Posterior vena cava (tissue), 2 donors: Measurements from ENCODE around the gene DBT. TPM values are rescaled to one million over a fixed set of nuclear protein-coding genes. Genes with fewer than 3 reads are reported as not detected.
"Not testable (repeated sequence)": the region's sequence is repeated elsewhere in the genome, so short reads cannot be mapped to it uniquely, and the experiment has no call there.

Source experiments
- DNase-seq: peaks from one replicate; pipeline ENCODE4 v3.0.0-alpha.2; 2020; ENCODE audit warnings: low spot score
- intact Hi-C, 2 donors: fragments of 100-400 bp; cut with DNase I; formaldehyde crosslinking; loops; one replicate each; pipeline versions ENCODE4 v1.14.1 to v1.14.2; 2022 to 2023
- total RNA-seq, 2 donors: library from RNA; stranded (reverse); fragmentation: NEBNext Ultra II Directional; extraction: Animal tissue kit (Norgen Biotek cat#: 25700); gene quantifications; one replicate each; pipeline ENCODE4 v1.2.1, GENCODE V29; 2021
- donor health status: DM: yes; HTN: yes; CAD: no.
- donor health status: DM: yes; HTN: yes; CAD: no.

DBT gene
- total RNA-seq, 2 donors from 2014 or later: 11.6 to 13.3 TPM

DNA sequence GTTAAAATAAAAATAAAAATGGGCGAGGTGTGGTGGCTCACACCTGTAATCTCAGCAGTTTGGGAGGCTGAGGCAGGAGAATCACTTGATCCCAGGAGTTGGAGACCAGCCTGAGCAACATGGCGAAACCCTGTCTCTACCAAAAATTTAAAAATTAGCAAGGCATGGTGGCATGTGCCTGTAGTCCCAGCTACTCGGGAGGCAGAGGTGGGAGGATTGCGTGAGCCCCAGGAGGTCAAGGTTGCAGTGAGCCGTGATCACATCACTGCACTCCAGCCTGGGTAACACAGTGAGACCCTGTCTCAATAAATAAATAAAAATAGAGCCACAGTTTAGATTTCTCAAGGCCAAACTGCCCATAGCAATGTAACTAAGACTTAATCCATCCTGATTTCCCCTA lies 6.6 kb upstream of the DBT start:
- DNase-seq, intact Hi-C loops: not testable (repeated sequence)

DNA sequence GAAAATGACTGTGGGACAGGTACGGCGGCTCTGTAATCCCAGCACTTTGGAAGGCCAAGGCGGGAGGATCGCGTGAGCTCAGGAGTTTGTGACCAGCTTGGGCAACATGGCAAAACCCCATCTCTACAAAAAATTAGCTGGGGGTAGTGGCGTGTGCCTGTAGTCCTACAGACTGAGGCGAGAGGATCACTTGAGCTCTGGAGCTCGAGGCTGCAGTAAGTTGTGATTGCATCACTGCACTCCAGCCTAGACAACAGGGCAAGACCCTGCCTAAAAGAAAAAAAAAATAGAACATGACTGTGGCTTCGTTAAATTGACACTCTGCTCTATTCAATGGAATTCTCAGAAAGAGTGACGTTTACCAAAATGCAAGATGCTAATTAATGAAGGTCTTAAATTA lies 3.9 kb upstream of the DBT start:
- no peak for DNase-seq
- intact Hi-C loops: no loop called here

DNA sequence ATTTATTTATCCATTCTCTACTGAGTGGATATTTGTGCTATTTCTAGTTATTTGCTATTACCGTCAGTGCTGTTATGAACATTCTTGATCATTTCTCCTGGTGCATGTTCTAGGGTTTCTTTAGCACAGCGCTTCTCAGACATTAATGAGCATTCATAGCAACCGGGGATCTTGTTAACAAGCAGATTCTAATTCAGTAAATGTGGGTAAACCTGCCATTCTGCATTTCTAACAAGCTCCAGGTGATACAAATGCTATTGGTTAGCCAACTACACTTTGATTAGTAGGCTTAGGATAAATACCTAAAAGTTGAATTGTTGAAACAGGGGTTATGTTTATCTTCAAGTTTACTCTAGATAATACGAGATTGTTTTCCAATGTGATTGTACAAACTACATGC lies 3.3 kb upstream of the DBT start:
- intact Hi-C loops: no loop called here
- no peak for DNase-seq

DNA sequence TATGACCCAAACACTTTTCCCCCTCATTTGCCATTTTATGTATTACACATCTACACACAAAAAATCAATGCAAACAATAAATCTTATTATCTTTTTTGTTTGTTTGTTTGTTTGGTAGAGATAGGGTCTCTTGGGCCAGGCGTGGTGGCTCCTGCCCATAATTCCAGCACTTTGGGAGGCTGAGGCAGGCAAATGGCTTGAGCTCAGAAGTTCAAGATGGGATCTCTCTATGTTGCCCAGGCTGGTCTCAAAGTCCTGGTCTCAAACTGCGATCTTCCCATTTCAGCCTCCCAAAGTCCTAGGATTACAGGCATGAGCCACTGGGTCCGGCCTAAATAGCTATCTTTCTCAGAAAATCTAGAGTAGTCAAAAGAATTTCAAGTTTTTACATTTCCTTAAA lies 1.2 kb upstream of the DBT start:
- intact Hi-C loops: no loop called here
- DNase-seq: no peak

DNA sequence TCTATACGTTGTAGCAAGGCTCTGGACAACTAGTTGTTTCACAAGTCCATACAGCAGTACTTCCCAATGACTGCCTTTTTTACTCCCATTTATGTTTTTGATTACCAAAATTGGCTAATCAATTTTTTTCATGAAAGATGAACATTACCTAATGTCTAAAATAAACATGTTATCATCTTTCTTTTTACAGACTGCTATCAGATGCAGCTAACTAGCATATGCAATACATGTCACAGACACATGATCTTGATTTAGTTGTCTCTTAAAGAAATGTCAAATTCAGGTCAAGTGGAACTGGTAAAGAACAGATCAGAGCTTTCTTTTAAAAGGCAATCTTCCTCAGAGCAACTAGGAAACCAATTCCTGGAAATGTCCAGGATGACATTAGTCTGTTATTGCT lies 630 bp upstream of the DBT start:
- no peak for DNase-seq
- intact Hi-C loops: no loop called here

DNA sequence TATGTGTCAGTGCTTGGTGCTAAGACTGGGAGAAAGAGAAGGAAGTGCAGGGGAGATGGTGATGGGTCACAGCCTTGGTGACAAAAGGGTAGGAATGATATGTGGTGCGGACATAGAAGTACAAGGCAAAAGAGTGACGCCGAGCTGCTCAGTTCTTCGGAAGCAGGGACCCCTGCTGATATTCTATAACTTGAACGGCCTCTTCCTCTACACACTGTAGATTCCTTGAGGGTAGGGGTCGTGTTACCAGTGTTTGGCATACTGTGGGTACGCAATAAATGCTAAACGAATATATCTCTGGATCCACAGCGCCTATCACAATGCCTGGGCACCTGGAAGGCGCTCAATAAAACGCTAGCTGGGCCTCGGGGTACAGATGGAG lies 488 bp downstream of the DBT start:
- DNase-seq: no peak
- intact Hi-C loops: no loop called here

DNA sequence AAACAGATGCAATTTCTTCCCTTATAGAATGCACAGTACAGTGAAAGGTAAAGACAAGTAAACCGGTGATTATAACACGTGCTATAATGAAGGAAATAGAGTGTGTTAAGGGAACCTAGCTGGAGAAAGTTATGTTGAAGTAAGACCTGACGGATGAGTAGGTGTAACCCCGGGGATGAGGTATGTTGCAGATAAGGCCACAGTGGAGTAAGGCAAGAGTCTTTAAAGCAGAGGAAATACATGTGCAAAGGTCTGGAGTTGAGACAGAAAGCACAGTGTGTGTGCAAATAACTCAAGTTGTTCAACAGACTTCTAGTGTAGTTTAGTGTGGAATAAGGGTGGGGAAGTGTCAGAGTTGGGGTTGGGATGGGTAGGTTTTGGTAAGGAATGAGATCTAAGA lies 2.9 kb downstream of the DBT start:
- intact Hi-C loops: no loop called here
- no peak for DNase-seq

DNA sequence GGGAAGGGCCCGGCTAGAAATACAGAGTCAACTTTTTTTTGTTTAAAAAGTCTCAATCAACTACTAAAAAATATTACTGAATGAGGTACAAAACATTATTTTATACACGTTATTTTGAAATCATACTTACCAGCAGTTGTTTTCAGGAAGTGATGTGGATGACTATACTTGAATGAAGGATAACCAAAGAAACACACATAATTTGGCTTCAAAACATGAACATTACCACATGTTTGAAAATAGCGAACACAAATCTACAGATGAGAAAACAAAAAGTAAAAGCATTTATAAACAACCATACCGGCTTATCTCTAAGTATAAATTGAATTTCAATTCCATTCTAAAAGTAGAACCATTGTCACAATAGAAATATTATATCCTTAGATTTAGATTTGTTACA lies 9.0 kb downstream of the DBT start:
- intact Hi-C loops: no loop called here
- DNase-seq: no peak

DNA sequence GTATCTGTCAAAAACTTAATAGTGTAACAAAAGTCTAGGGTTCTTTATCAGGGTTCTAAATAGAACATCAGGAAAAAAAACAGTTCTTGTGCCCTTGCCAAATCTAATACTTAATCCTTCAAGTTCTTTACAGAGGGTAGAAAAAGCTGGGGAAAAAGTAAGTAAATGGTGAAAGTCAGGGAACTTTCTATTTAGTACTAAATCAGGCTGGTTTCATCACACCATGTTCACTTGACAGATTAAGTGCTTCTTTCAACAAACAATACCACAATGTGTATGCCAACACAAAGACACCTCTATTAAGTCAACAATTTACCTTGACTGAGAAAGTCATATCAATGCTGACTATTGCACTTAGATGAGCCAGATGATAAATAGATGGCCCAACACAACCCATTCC lies 9.7 kb downstream of the DBT start:
- intact Hi-C loops: no loop called here

DNA sequence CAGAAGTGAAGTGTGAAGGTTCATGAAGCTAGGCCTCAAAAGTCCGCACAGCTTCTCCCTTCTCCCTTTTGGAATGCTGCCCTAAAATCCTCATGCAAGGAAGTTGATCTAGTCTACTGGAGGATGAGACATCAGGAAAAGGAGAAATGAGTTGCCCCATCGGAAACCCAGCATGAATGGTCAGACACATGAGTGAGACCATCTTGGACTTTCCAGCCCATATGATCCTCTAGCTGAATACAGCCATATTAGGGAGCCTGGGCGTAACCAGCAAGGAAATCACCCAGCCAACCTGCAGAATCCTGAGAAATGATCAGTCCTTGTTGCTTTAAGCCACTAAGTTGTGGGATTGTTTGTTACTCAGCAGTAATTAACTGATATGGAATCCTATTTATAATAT lies 12.5 kb downstream of the DBT start:
- intact Hi-C loops: no loop called here

More for the DNA sequence above, 9.7 kb downstream of the DBT start:
- no peak for DNase-seq

DNA sequence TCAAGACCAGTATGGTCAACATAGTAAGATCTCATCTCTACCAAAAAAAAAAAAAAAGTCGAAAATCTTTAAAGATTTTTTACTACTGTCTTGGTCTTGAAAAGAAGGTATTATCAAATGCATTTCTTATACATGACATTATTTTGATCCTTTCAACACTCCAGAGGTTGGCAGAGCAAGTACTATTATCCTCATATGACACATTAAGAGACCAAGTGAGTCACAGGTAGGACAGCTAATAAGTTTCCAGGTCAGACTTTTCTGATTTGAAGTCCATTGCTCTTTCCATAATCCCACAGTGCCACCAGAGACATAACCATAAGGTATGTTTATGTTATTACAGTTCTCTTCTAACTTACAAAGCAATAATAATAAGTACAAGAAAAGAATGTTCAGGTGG lies 15.2 kb downstream of the DBT start:
- intact Hi-C loops: no loop called here
- no peak for DNase-seq

More for the DNA sequence above, 12.5 kb downstream of the DBT start:
- DNase-seq: no peak

DNA sequence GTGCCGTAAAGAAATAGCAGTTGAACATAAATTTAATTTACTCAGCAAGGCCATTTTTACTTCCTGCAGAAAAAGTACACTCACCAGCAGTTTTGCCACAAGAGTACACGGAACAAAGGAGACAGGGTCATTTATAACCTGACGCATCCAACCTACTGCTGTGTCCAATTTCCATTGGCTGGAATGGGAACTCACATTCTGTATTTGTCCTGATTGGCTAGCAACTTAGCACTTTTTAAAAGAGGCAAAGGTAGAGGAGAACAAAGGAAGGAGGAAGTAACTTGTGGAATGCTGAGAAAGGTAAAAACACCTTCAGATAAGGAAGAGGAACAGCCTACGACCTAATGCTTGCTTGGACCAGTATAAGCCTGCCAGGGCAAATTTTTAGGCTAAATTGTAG lies 16.1 kb downstream of the DBT start:
- intact Hi-C loops, DNase-seq: not testable (repeated sequence)

DNA sequence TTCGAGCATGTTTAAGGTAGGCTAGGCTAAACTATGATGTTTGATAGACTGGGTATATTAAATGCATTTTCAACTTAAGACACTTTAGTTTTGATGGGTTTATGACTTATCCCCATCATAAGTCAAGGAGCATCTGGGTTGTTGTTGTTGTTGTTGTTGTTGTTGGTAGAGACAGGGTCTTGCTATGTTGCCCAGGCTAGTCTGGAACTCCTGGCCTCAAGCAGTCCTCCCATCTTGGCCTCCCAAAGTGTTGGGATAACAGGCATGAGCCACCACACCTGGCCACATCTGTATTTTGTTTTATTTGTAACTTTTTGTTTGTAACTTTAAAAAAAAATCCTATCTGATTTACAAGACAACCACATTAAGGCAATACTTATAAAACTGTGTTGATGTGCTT lies 17.5 kb downstream of the DBT start:
- no peak for DNase-seq
- intact Hi-C loops: no loop called here

DNA sequence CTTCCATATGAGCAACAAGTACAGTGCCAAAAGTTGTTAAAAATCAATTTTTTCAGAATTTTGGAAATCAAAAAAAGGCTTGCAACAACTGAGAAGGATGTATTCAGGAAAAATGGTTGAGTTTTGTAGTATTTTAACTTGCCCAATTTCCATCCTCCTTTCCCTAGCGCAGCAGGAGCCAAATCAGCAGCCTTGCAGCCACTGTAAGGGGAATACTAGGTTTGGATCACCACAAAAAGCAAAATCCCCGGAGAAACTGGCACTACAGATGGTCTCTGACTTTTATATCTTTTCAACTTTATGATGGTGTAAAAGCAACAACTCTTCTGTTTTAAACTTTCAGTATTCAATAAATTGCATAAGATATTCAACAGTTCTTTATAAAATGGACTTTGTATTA lies 17.9 kb downstream of the DBT start:
- intact Hi-C loops: no loop called here
- no peak for DNase-seq

DNA sequence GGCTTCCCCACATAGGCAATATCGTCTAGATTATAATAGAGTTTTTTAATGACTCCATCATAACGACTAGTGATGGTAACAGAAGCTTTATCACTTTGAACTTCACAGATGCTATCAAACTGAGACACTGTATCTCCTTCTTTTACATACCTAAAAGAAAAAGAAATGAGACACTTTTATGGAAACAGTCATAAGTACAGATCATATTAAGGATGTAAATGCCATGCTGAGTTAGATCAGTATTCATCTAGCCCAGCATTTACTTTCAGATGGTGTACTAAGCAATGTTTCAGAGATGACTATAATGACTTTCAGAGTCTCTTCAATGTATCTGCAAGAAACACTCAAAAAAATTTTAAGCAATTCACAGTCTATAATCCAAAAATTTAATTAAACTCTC lies 18.9 kb downstream of the DBT start:
- no peak for DNase-seq
- intact Hi-C loops: no loop called here

DNA sequence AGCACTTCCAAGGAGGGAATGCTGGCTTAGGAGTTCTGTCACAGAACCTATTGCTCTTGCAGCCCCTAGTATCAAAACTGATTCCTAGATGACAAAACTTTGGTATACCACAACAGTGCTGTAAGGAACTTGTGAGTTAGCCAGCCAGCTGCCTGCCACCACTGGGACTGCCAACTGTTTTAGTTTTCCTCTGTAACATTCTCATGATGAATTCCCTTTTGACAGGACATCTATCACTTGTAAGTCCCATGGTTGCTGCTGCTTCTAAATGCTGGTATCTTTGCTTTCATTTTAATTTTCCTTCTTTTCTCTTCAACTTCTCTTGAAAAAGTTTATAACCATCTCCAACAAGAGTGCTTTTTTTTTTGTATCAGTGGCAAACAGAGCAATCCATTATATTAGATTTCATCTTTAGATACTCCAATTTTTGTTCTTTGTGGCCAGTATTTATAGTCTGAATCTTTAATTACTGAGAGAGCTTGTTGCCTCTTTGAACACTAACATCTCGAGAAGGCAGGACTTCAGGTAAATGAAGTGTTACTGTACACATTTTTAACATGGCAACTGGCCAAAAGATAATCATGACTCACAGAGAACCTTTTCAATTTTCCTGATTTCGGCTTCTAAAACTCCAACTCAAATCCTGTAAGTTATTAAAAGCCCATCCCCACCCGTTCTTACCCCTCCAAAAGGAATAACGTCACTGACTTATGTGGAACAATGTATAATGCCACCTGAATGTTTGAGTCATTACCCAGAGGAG lies 19.8 kb downstream of the DBT start:
- DNase-seq: no peak
- intact Hi-C loops: no loop called here

DNA sequence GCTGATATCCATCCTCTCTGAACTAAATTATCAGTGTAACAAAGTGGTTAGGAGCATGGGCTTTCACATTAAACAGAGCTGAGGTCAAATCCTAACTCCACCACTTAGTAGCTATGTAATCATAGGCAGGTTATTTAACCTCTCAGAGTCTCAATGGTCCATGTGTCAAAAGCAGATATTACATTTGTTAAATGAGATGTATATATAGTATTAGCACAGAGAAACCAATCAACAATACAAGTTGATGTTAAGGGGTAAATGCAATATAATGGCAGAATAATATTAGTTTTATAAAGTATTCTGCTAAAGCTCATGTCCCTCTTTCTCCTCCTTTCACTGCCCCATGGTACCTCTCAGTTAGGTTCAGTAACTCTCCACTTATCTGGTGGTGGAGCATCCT lies 27.2 kb downstream of the DBT start:
- intact Hi-C loops: no loop called here
- DNase-seq: no peak

DNA sequence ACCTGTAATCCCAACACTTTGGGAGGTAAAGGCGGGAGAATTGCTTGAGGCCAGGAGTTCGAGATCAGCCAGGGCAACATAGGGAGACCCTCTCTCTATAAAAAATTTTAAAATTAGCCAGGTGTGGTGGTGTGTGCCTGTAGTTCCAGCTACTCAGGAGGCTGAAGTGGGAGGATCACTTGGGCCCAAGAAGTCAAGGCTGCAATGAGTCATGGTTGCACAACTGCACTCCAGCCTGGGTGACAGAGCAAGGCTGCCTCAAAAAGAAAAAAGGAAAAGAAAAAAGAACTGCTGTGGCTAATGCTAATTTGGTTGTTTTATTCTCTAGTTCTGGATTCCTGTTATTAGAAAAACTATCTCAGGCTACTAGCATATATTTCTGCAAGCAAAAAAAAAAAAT lies 29.8 kb downstream of the DBT start:
- intact Hi-C loops: no loop called here
- DNase-seq: no peak

DNA sequence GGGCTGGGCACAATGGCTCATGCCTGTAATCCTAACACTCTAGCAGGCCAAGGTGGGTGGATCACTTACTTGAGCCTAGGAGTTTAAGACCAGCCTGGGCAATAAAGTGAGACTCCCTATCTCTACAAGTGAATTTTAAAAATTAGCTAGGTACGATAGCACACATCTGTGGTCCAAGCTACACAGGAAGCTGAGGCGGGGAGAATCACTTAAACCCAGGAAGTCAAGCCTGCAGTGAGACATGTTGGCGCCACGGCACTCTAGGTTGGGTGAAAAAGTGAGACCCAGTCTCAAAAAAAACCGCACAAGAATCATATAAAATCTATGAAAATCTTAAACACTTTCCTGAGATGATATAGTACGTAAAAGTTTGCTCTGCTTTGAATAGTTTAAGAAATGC lies 30.2 kb downstream of the DBT start:
- intact Hi-C loops: no loop called here
- DNase-seq: no peak

DNA sequence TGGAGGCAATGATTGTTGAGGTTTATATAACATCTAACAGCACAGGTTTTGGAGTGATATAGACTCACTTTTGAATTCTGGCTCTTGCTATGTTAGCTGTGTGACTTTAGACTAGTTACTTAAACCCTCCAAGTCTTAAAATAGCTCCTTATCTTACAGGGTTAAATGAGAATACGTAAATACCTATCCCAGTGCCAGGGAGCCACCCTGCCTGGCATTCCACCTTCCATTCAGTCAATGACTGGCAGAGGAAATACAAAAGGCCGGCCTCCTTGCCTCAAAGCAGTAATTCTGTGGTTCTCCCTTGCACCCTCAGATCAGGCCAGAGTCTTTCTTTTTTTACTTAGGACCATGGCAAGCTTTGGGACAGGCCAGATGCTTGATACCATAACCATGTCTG lies 31.8 kb downstream of the DBT start:
- intact Hi-C loops: no loop called here
- DNase-seq: no peak

DNA sequence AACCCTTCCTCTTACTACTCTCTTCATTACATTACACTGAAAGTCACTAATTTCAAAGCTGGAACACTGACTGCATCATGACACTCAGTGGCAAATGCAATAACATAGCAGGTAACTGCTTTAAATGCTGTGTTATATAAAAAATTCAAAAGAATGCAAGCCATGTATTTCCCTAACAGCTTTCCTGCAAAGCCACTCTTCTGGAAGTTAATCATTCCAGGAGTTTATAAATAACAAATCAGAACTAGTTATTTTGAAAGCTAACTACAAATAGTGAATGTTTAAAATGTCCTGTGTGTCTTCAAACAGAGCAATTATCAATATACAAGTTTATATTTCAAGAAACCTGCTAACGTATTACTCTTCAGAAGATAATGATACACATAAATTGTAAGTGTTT lies 34.5 kb downstream of the DBT start:
- intact Hi-C loops: no loop called here

DNA sequence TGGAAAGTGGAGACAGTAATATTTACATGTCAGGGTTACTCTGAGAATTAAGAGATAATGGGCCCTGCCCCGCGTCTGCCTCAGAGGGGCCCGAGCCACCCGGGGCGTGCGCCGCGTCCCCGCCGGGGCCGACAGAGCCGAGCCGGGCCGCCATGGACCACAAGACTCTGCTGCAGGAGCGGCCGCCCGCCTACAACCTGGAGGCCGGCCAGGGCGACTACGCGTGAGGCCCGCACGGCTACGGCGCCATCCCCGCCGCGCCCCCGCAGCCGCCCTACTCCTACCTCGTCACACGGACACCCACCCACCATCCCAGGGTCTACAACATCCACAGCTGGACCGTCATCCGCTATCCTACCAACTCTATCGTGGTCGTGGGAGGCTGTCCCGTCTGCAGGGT lies 36.5 kb downstream of the DBT start:
- no peak for DNase-seq
- intact Hi-C loops: no loop called here

More for the DNA sequence above, 34.5 kb downstream of the DBT start:
- no peak for DNase-seq
